Esophagus muscularis mucosa (tissue), 4 donors: Measurements from ENCODE around the gene ATP10A. TPM values are rescaled to one million over a fixed set of nuclear protein-coding genes. Genes with fewer than 3 reads are reported as not detected.

ENCODE experiments used
- DNase-seq: peaks from one replicate; pipeline ENCODE4 v3.0.0-alpha.2; 2017; ENCODE audit errors: extremely low spot score
- H3K27ac ChIP-seq, 4 donors: fragments of 200-600 bp; sonication (generic); replicated peaks in 1 of 4; 1 replicate in 3 of 4; 2 replicates in 1 of 4; pipeline ENCODE4 v1.5.1; 2016 to 2019; ENCODE audit warnings: mild to moderate bottlenecking in 1 of 4
- H3K27me3 ChIP-seq, 4 donors: fragments of 200-600 bp; sonication (generic); one replicate each; pipeline versions ENCODE4 v1.5.1 to v1.6.0; 2016 to 2019
- H3K36me3 ChIP-seq, 4 donors: fragments of 200-600 bp; sonication (generic); one replicate each; pipeline ENCODE4 v1.5.1; 2016 to 2019
- H3K4me1 ChIP-seq, 4 donors: fragments of 200-600 bp; sonication (generic); one replicate each; pipeline ENCODE4 v1.5.1; 2016 to 2019
- H3K4me3 ChIP-seq, 4 donors: fragments of 200-600 bp; sonication (generic); 1 replicate in 2 of 4; 2 replicates in 2 of 4; pipeline ENCODE4 v1.5.1; 2016 to 2019; ENCODE audit warnings: mild to moderate bottlenecking in 4 of 4, moderate library complexity in 1 of 4
- H3K9me3 ChIP-seq, 4 donors: fragments of 200-600 bp; sonication (generic); 1 replicate in 3 of 4; 2 replicates in 1 of 4; pipeline ENCODE4 v1.5.1; 2016 to 2019
- CTCF ChIP-seq, 3 experiments: fragments of 200-600 bp in 2 of 3; fragments of 450-650 bp in 1 of 3; sonication (generic) in 2 of 3; IDR thresholded peaks; one replicate each; pipeline ENCODE4 v1.5.1; 2017 to 2019; ENCODE audit warnings: antibody characterized with exemption in 3 of 3, mild to moderate bottlenecking in 2 of 3, moderate library complexity in 1 of 3
- EP300 ChIP-seq: sonication (generic); formaldehyde crosslinking; IDR thresholded peaks from one replicate; pipeline ENCODE4 v1.6.1; 2017; ENCODE audit warnings: antibody characterized with exemption
- POLR2A ChIP-seq: fragments of 450-650 bp; IDR thresholded peaks from one replicate; pipeline ENCODE4 v1.6.1; 2017; ENCODE audit warnings: antibody characterized with exemption, moderate library complexity, mild to moderate bottlenecking, low read depth
- POLR2AphosphoS5 ChIP-seq, 2 donors: sonication (generic); formaldehyde crosslinking; IDR thresholded peaks; one replicate each; pipeline ENCODE4 v1.6.1; 2017; ENCODE audit warnings: antibody characterized with exemption in 2 of 2
- WGBS: methylation state at CpG from one replicate; pipeline ENCODE4 v1.1.5; 2018; 5-methylcytosine and 5-hydroxymethylcytosine counted together
- intact Hi-C: fragments of 100-400 bp; cut with DNase I; formaldehyde crosslinking; loops from one replicate; pipeline ENCODE4 v1.15.1; 2023
- total RNA-seq, 4 donors: library from RNA; depleted of rRNA; stranded (reverse); fragments of >200 nt; gene quantifications; one replicate each; pipeline versions ENCODE4 v1.1.0 to v1.2.1, GENCODE V29; 2016

Gene ATP10A
- total RNA-seq, 4 donors from 2014 or later: 23.9 to 51.9 (median 32.6) TPM

DNA sequence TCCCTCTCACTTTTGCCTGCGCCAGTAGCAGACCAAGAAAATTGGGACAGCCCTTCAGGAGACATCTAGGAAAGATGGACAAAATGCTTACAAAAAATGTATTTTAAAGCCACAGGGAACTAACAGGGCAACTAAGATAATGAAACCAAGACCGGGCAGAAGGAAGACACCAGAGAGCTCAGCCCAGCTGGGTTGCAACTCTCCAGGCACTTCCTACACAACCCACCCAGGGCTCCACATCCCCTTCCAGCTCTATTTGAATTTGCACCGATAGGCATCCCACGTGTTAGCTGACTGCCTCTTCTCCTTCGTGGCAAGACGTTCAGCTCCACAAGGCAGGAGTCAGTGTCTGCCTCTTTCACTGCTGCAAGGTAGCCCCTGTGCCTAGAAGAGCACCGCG, 6.6 kb upstream of the ATP10A start:
- WGBS: 81% methylated on average over 7 of the region's 8 CpGs
- intact Hi-C loops: no loop called here
- Histone ChIP-seq H3K9me3 (no peaks in the 10 kb centered on the region), H3K36me3 (no peaks in the 10 kb centered on the region), H3K27ac (no peak overlapping the region), H3K27me3 (no peaks in the 10 kb centered on the region), H3K4me3 (no peak overlapping the region), H3K4me1 (peaks cover 0 to 4% (median 0%) of the 10 kb centered on the region in 4 donors)
- TF ChIP-seq POLR2AphosphoS5 (IDR thresholded peaks at IDR 0.05): no peak
- no peak for TF ChIP-seq EP300
- TF ChIP-seq POLR2A: no peak
- no peak for TF ChIP-seq CTCF (IDR thresholded peaks at IDR 0.05)
- DNase-seq: no peak

DNA sequence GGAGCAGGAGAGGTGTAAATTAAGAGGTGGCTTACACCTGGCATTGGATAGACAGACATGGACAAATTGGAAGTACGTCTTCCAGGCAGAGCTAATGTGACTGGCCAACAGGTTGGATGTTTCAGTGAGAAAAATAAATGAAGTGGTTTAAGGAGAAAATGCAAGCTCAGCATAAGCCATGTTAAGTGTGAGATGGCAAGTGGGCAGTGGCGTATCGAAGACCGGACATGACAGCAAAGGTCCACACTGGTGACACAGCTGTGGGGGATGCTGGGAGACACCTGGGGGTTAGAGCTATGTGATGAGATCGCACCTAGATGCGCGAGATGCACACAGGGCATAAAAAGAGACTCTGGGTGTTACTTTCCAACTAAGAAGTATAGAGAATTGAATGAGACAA, 3.7 kb upstream of the ATP10A start:
- Histone ChIP-seq H3K4me3 (no peak overlapping the region), H3K4me1 (peaks cover 3 to 25% (median 11%) of the 10 kb centered on the region in 4 donors), H3K27ac (no peak overlapping the region), H3K9me3 (no peaks in the 10 kb centered on the region), H3K27me3 (no peaks in the 10 kb centered on the region), H3K36me3 (no peaks in the 10 kb centered on the region)
- WGBS: 95% methylated on average over 7 of the region's 7 CpGs
- no peak for DNase-seq
- intact Hi-C loops: no loop called here
- no peak for TF ChIP-seq POLR2AphosphoS5 (IDR thresholded peaks at IDR 0.05)
- TF ChIP-seq CTCF (IDR thresholded peaks at IDR 0.05): no peak
- TF ChIP-seq POLR2A: no peak
- no peak for TF ChIP-seq EP300

GRCh38 chr15:25866251-25866650, 3.1 kb upstream of the ATP10A start:
- Histone ChIP-seq H3K36me3 (no peaks in the 10 kb centered on the region), H3K4me3 (no peak overlapping the region), H3K4me1 (peaks cover 3 to 31% (median 17%) of the 10 kb centered on the region in 4 donors), H3K9me3 (no peaks in the 10 kb centered on the region), H3K27me3 (no peaks in the 10 kb centered on the region), H3K27ac (no peak overlapping the region)
- intact Hi-C loops: no loop called here
- no peak for DNase-seq
- TF ChIP-seq POLR2AphosphoS5 (IDR thresholded peaks at IDR 0.05): no peak
- TF ChIP-seq EP300: no peak
- no peak for TF ChIP-seq CTCF (IDR thresholded peaks at IDR 0.05)
- TF ChIP-seq POLR2A: no peak
- 93% methylated on average over 8 of the region's 8 CpGs for WGBS

GRCh38 chr15:25864966-25865365, 1.8 kb upstream of the ATP10A start:
- Histone ChIP-seq H3K27me3 (no peaks in the 10 kb centered on the region), H3K27ac (no peak overlapping the region), H3K4me3 (no peak overlapping the region), H3K9me3 (no peaks in the 10 kb centered on the region), H3K4me1 (peaks cover 9 to 44% (median 30%) of the 10 kb centered on the region in 4 donors), H3K36me3 (no peaks in the 10 kb centered on the region)
- intact Hi-C loops: loop anchor here (5.0 kb wide), 1 partner anchor 67 kb away; no protein-coding TSS in a partner anchor
- TF ChIP-seq POLR2A (no peak), POLR2AphosphoS5 (IDR thresholded peaks at IDR 0.05) (no peak), CTCF (IDR thresholded peaks at IDR 0.05) (no peak), EP300 (no peak)
- no peak for DNase-seq
- 100% methylated on average over 3 of the region's 3 CpGs for WGBS
